ENCODE data around the gene ATOH8.

- TF ChIP-seq EZH2 (IDR thresholded peaks at IDR 0.05; ENCODE audit: insufficient read depth, poor library complexity, severe bottlenecking) (no peak), EZH2phosphoT487 (IDR thresholded peaks at IDR 0.05; ENCODE audit: insufficient read depth, low read depth) (no peak)
Observed at GRCh38 chr2:85744055-85744454, 9.7 kb upstream of the ATOH8 start.

Data from GM23248 (cell line).